ENCODE measurements around the gene EZR.
A peak's percentile ranks its signal among the peaks of the same experiment; 100 is the strongest.

Gene EZR

GRCh38 chr6:158775832-158776231 lies 43.3 kb downstream of the EZR start:
- no peak overlapping the region for H2BK15ac ChIP-seq (ENCODE audit: low read depth, poor library complexity, severe bottlenecking)
- WGBS, result 97% methylated on average over 5 of the region's 5 CpGs
- H3K9ac ChIP-seq (ENCODE audit: low read length), result no peak overlapping the region
- H3K9me3 ChIP-seq (ENCODE audit: control insufficient read depth, low read length), result no peaks in the 10 kb centered on the region
- H3K27me3 ChIP-seq (ENCODE audit: control insufficient read depth in 1 of 2, insufficient read depth in 1 of 2, low read length in 2 of 2), result no peaks in the 10 kb centered on the region
- no peak overlapping the region for H2BK120ac ChIP-seq (ENCODE audit: low read depth, low read length)
- peaks cover 13% of the 10 kb centered on the region for H3K4me1 ChIP-seq (ENCODE audit: control insufficient read depth, insufficient read depth, low read depth, low read length)
- no peak overlapping the region for H2BK12ac ChIP-seq (ENCODE audit: low read length in 2 of 2)
- H2AFZ ChIP-seq (ENCODE audit: low read depth, low read length), result no peak overlapping the region
- peaks cover 43% of the 10 kb centered on the region for H3K79me1 ChIP-seq (replicated peaks; ENCODE audit: low read length, poor library complexity, severe bottlenecking)
- no peak overlapping the region for H2BK5ac ChIP-seq (ENCODE audit: low read depth, low read length, poor library complexity, severe bottlenecking)
- H3K4me3 ChIP-seq (ENCODE audit: insufficient read depth in 1 of 2, low read depth in 1 of 2, low read length in 2 of 2), result no peak overlapping the region
- H3K4ac ChIP-seq (ENCODE audit: low read depth in 1 of 2, low read length in 2 of 2), result no peak overlapping the region
- DNase-seq, result no peak
- no peak overlapping the region for H3K4me2 ChIP-seq (ENCODE audit: low read length, poor library complexity, severe bottlenecking)
- H3K18ac ChIP-seq (ENCODE audit: low read depth in 1 of 2, low read length in 2 of 2), result no peak overlapping the region
- no peak overlapping the region for H3K27ac ChIP-seq (ENCODE audit: low read length, poor library complexity, severe bottlenecking)
- H3K14ac ChIP-seq (ENCODE audit: low read length in 2 of 2), result no peak overlapping the region
- peaks cover 20 to 53% of the 10 kb centered on the region in 2 experiments for H3K36me3 ChIP-seq (ENCODE audit: control insufficient read depth in 1 of 2, insufficient read depth in 2 of 2, low read depth in 1 of 2, low read length in 2 of 2)
- H4K91ac ChIP-seq (ENCODE audit: low read length), result no peak overlapping the region
- no peak overlapping the region for H3K23ac ChIP-seq (ENCODE audit: low read length in 2 of 2)
- H4K8ac ChIP-seq (ENCODE audit: low read length), result no peak overlapping the region
- no peak overlapping the region for H2AK5ac ChIP-seq (ENCODE audit: low read length, severe bottlenecking)

- H3K4ac ChIP-seq (ENCODE audit: low read depth in 1 of 2, low read length in 2 of 2), result no peak overlapping the region
- H3K23ac ChIP-seq (ENCODE audit: low read length in 2 of 2), result no peak overlapping the region
- no peak overlapping the region for H3K14ac ChIP-seq (ENCODE audit: low read length in 2 of 2)
- peaks cover 24 to 58% of the 10 kb centered on the region in 2 experiments for H3K36me3 ChIP-seq (ENCODE audit: control insufficient read depth in 1 of 2, insufficient read depth in 2 of 2, low read depth in 1 of 2, low read length in 2 of 2)
- H2BK12ac ChIP-seq (ENCODE audit: low read length in 2 of 2), result no peak overlapping the region
- no peak overlapping the region for H2BK5ac ChIP-seq (ENCODE audit: low read depth, low read length, poor library complexity, severe bottlenecking)
- H3K79me1 ChIP-seq (replicated peaks; ENCODE audit: low read length, poor library complexity, severe bottlenecking), result peaks cover 47% of the 10 kb centered on the region
- no peak overlapping the region for H3K18ac ChIP-seq (ENCODE audit: low read depth in 1 of 2, low read length in 2 of 2)
- no peak overlapping the region for H4K91ac ChIP-seq (ENCODE audit: low read length)
- H3K4me1 ChIP-seq (ENCODE audit: control insufficient read depth, insufficient read depth, low read depth, low read length), result peaks cover 13% of the 10 kb centered on the region
- no peak overlapping the region for H3K27ac ChIP-seq (ENCODE audit: low read length, poor library complexity, severe bottlenecking)
- WGBS, result 91% methylated on average over 15 of the region's 17 CpGs
- H4K8ac ChIP-seq (ENCODE audit: low read length), result no peak overlapping the region
- H2AK5ac ChIP-seq (ENCODE audit: low read length, severe bottlenecking), result no peak overlapping the region
- no peak overlapping the region for H3K4me3 ChIP-seq (ENCODE audit: insufficient read depth in 1 of 2, low read depth in 1 of 2, low read length in 2 of 2)
- no peaks in the 10 kb centered on the region for H3K27me3 ChIP-seq (ENCODE audit: control insufficient read depth in 1 of 2, insufficient read depth in 1 of 2, low read length in 2 of 2)
- no peak overlapping the region for H3K9ac ChIP-seq (ENCODE audit: low read length)
- H2BK120ac ChIP-seq (ENCODE audit: low read depth, low read length), result no peak overlapping the region
- no peaks in the 10 kb centered on the region for H3K9me3 ChIP-seq (ENCODE audit: control insufficient read depth, low read length)
- DNase-seq, result no peak
- H2AFZ ChIP-seq (ENCODE audit: low read depth, low read length), result no peak overlapping the region
- H3K4me2 ChIP-seq (ENCODE audit: low read length, poor library complexity, severe bottlenecking), result no peak overlapping the region
- H2BK15ac ChIP-seq (ENCODE audit: low read depth, poor library complexity, severe bottlenecking), result no peak overlapping the region
These were observed 44.3 kb downstream of the EZR start for GRCh38 chr6:158774717-158775449.

- Histone ChIP-seq H3K4ac (ENCODE audit: low read depth in 1 of 2, low read length in 2 of 2) (no peak overlapping the region), H3K18ac (ENCODE audit: low read depth in 1 of 2, low read length in 2 of 2) (no peak overlapping the region), H3K4me3 (ENCODE audit: insufficient read depth in 1 of 2, low read depth in 1 of 2, low read length in 2 of 2) (no peak overlapping the region), H2BK15ac (ENCODE audit: low read depth, poor library complexity, severe bottlenecking) (no peak overlapping the region), H2BK5ac (ENCODE audit: low read depth, low read length, poor library complexity, severe bottlenecking) (no peak overlapping the region), H2BK12ac (ENCODE audit: low read length in 2 of 2) (no peak overlapping the region), H3K27me3 (ENCODE audit: control insufficient read depth in 1 of 2, insufficient read depth in 1 of 2, low read length in 2 of 2) (no peaks in the 10 kb centered on the region), H3K36me3 (ENCODE audit: control insufficient read depth in 1 of 2, insufficient read depth in 2 of 2, low read depth in 1 of 2, low read length in 2 of 2) (peaks cover 32 to 69% of the 10 kb centered on the region in 2 experiments), H3K79me1 (replicated peaks; ENCODE audit: low read length, poor library complexity, severe bottlenecking) (peaks cover 47% of the 10 kb centered on the region), H3K9me3 (ENCODE audit: control insufficient read depth, low read length) (no peaks in the 10 kb centered on the region), H3K23ac (ENCODE audit: low read length in 2 of 2) (peak overlapping the region in 1 of 2 experiments; percentile 57), H4K8ac (ENCODE audit: low read length) (peak overlapping the region; percentile 38), H3K4me2 (ENCODE audit: low read length, poor library complexity, severe bottlenecking) (no peak overlapping the region), H3K4me1 (ENCODE audit: control insufficient read depth, insufficient read depth, low read depth, low read length) (peaks cover 15% of the 10 kb centered on the region), H2BK120ac (ENCODE audit: low read depth, low read length) (no peak overlapping the region), H3K9ac (ENCODE audit: low read length) (no peak overlapping the region), H2AFZ (ENCODE audit: low read depth, low read length) (no peak overlapping the region), H4K91ac (ENCODE audit: low read length) (no peak overlapping the region), H2AK5ac (ENCODE audit: low read length, severe bottlenecking) (peak overlapping the region; percentile 69), H3K14ac (ENCODE audit: low read length in 2 of 2) (no peak overlapping the region), H3K27ac (ENCODE audit: low read length, poor library complexity, severe bottlenecking) (peak overlapping the region; percentile 80)
- no peak for DNase-seq
- WGBS, result 79% methylated on average over 17 of the region's 21 CpGs
These were observed 45.4 kb downstream of the EZR start for GRCh38 chr6:158773581-158774449.

GRCh38 chr6:158772851-158773371 lies 46.3 kb downstream of the EZR start:
- Histone ChIP-seq H3K79me1 (replicated peaks; ENCODE audit: low read length, poor library complexity, severe bottlenecking) (peaks cover 51% of the 10 kb centered on the region), H3K4me1 (ENCODE audit: control insufficient read depth, insufficient read depth, low read depth, low read length) (peaks cover 15% of the 10 kb centered on the region), H2AFZ (ENCODE audit: low read depth, low read length) (no peak overlapping the region), H2BK5ac (ENCODE audit: low read depth, low read length, poor library complexity, severe bottlenecking) (no peak overlapping the region), H3K14ac (ENCODE audit: low read length in 2 of 2) (no peak overlapping the region), H3K4me3 (ENCODE audit: insufficient read depth in 1 of 2, low read depth in 1 of 2, low read length in 2 of 2) (no peak overlapping the region), H4K91ac (ENCODE audit: low read length) (no peak overlapping the region), H3K4ac (ENCODE audit: low read depth in 1 of 2, low read length in 2 of 2) (no peak overlapping the region), H3K18ac (ENCODE audit: low read depth in 1 of 2, low read length in 2 of 2) (no peak overlapping the region), H3K23ac (ENCODE audit: low read length in 2 of 2) (no peak overlapping the region), H3K27ac (ENCODE audit: low read length, poor library complexity, severe bottlenecking) (peak overlapping the region; percentile 80), H2BK120ac (ENCODE audit: low read depth, low read length) (no peak overlapping the region), H3K9me3 (ENCODE audit: control insufficient read depth, low read length) (no peaks in the 10 kb centered on the region), H2BK12ac (ENCODE audit: low read length in 2 of 2) (no peak overlapping the region), H3K36me3 (ENCODE audit: control insufficient read depth in 1 of 2, insufficient read depth in 2 of 2, low read depth in 1 of 2, low read length in 2 of 2) (peaks cover 38 to 76% of the 10 kb centered on the region in 2 experiments), H3K9ac (ENCODE audit: low read length) (no peak overlapping the region), H4K8ac (ENCODE audit: low read length) (no peak overlapping the region), H2AK5ac (ENCODE audit: low read length, severe bottlenecking) (peak overlapping the region; percentile 45), H2BK15ac (ENCODE audit: low read depth, poor library complexity, severe bottlenecking) (no peak overlapping the region), H3K4me2 (ENCODE audit: low read length, poor library complexity, severe bottlenecking) (no peak overlapping the region), H3K27me3 (ENCODE audit: control insufficient read depth in 1 of 2, insufficient read depth in 1 of 2, low read length in 2 of 2) (no peaks in the 10 kb centered on the region)
- WGBS, result 77% methylated on average over 3 of the region's 6 CpGs
- peak; percentile 9 for DNase-seq

Data from mesenchymal stem cell (in vitro differentiated cells and primary cell).